ENCODE data around the gene DCANP1. TPM values are rescaled to one million over a fixed set of nuclear protein-coding genes. Genes with fewer than 3 reads are reported as not detected.

Gene DCANP1
- total and polyA plus RNA-seq, 3 donors from 2014 or later: not detected

GRCh38 chr5:135453613-135454012 lies 6.5 kb upstream of the DCANP1 start:
- no peak for TF ChIP-seq CTCF (IDR thresholded peaks at IDR 0.05)
- no peak for TF ChIP-seq POLR2A (IDR thresholded peaks at IDR 0.05)
- Histone ChIP-seq H3K4me1 (peaks cover 14% of the 10 kb centered on the region), H3K27me3 (no peaks in the 10 kb centered on the region), H3K4me3 (no peak overlapping the region), H3K9me3 (no peaks in the 10 kb centered on the region), H3K27ac (no peak overlapping the region), H3K36me3 (ENCODE audit: low read depth, missing control alignments) (no peaks in the 10 kb centered on the region)
- no peak for DNase-seq
- intact Hi-C loops (cut with DNase I; ENCODE audit: low total_unique reads): no loop called here
- WGBS, 2 donors: 83 to 88% methylated on average over 4 of the region's 4 CpGs

GRCh38 chr5:135452321-135453030 lies 5.3 kb upstream of the DCANP1 start, which contains the start of gene TIFAB:
Gene TIFAB (minus strand): TSS chr5:135452351. CDS start chr5:135449939, 2,412 bp downstream.
- no peak for TF ChIP-seq POLR2A (IDR thresholded peaks at IDR 0.05)
- TF ChIP-seq CTCF (IDR thresholded peaks at IDR 0.05): no peak
- no peaks in the 10 kb centered on the region for H3K9me3 ChIP-seq
- H3K4me3 ChIP-seq: no peak within 1 kb of the TSS
- peaks cover 8% of the 10 kb centered on the region for H3K4me1 ChIP-seq
- H3K27ac ChIP-seq: no peak within 1 kb of the TSS
- WGBS, 2 donors: 91 to 92% methylated on average over 10 of the region's 10 CpGs
- no peak for DNase-seq
- intact Hi-C loops (cut with DNase I; ENCODE audit: low total_unique reads): no loop called here
- no peaks in the 10 kb centered on the region for H3K27me3 ChIP-seq
- no peaks in the 10 kb centered on the region for H3K36me3 ChIP-seq (ENCODE audit: low read depth, missing control alignments)

- 89 to 91% methylated on average over 15 to 17 of the region's 17 CpGs for WGBS, 2 donors
- Histone ChIP-seq H3K4me3 (no peak overlapping the region), H3K27me3 (no peaks in the 10 kb centered on the region), H3K9me3 (no peaks in the 10 kb centered on the region), H3K36me3 (ENCODE audit: low read depth, missing control alignments) (no peaks in the 10 kb centered on the region), H3K4me1 (peaks cover 6% of the 10 kb centered on the region), H3K27ac (no peak overlapping the region)
- TF ChIP-seq CTCF (IDR thresholded peaks at IDR 0.05) (no peak), POLR2A (IDR thresholded peaks at IDR 0.05) (no peak)
- no peak for DNase-seq
- intact Hi-C loops (cut with DNase I; ENCODE audit: low total_unique reads): no loop called here
Observed at GRCh38 chr5:135451581-135452320, 4.6 kb upstream of the DCANP1 start.

- WGBS, 2 donors: 87 to 88% methylated on average over 2 of the region's 2 CpGs
Observed at GRCh38 chr5:135450952-135451351, 3.8 kb upstream of the DCANP1 start.

More at GRCh38 chr5:135450952-135451351, 3.8 kb upstream of the DCANP1 start:
- H3K27me3 ChIP-seq: no peaks in the 10 kb centered on the region
- peaks cover 4% of the 10 kb centered on the region for H3K4me1 ChIP-seq
- DNase-seq: no peak
- intact Hi-C loops (cut with DNase I; ENCODE audit: low total_unique reads): no loop called here
- no peak overlapping the region for H3K27ac ChIP-seq
- TF ChIP-seq POLR2A (IDR thresholded peaks at IDR 0.05) (no peak), CTCF (IDR thresholded peaks at IDR 0.05) (no peak)
- no peaks in the 10 kb centered on the region for H3K36me3 ChIP-seq (ENCODE audit: low read depth, missing control alignments)
- no peak overlapping the region for H3K4me3 ChIP-seq
- H3K9me3 ChIP-seq: no peaks in the 10 kb centered on the region

Data from testis (tissue), 3 donors.